IMR-90 (cell line): Measurements from ENCODE around the gene AMN. TPM values are rescaled to one million over a fixed set of nuclear protein-coding genes. Genes with fewer than 3 reads are reported as not detected.

ENCODE experiments used
- ATAC-seq: fragments of 200-7000 bp; cut with Tn5 transposase; 2 replicates; pipeline ENCODE4 v1.9.1; 2020; ENCODE audit warnings: low read depth, mild to moderate bottlenecking, moderate library complexity
- BruUV-seq: library from RNA; stranded (reverse); fragments of 400-500 nt; replicated peaks from 2 replicates; lab custom pipeline; 2021; lab: Mats Ljungman, UMichigan
- CTCF ChIA-PET: fragments of 300-600 bp; formaldehyde crosslinking; extraction: SDS; loops from one replicate; lab custom pipeline; 2021; ENCODE audit warnings: antibody characterized with exemption; lab: Yijun Ruan, JAX
- POLR2A ChIA-PET: fragments of 300-600 bp; sonication (Branson Sonifier 250); formaldehyde crosslinking; loops from one replicate; lab custom pipeline; 2022; ENCODE audit warnings: antibody characterized with exemption; ENCODE audit not compliant: unreplicated experiment; lab: Charles Lee
- DNase-seq: peaks from one replicate; pipeline ENCODE4 v3.0.0; 2013
- H2AFZ ChIP-seq: replicated peaks from 2 replicates; pipeline ENCODE3; 2013; ENCODE audit warnings: low read length, mild to moderate bottlenecking; ENCODE audit not compliant: poor library complexity
- H2AK5ac ChIP-seq: 2 replicates; pipeline ENCODE4 v1.6.1; 2013; ENCODE audit warnings: low read depth, low read length, inconsistent platforms
- H2AK9ac ChIP-seq: replicated peaks from 2 replicates; pipeline ENCODE3; 2013; ENCODE audit warnings: mild to moderate bottlenecking, low read depth, low read length, moderate library complexity; ENCODE audit not compliant: poor library complexity
- H2BK120ac ChIP-seq: 2 replicates; pipeline ENCODE4 v1.6.1; 2013; ENCODE audit warnings: low read depth, low read length, inconsistent platforms
- H2BK15ac ChIP-seq: 3 replicates; pipeline ENCODE4 v1.6.1; 2013; ENCODE audit warnings: low read depth, low read length, inconsistent platforms
- H2BK20ac ChIP-seq: 2 replicates; pipeline ENCODE4 v1.6.1; 2013; ENCODE audit warnings: low read depth, mild to moderate bottlenecking, inconsistent platforms, low read length, moderate library complexity
- H2BK5ac ChIP-seq: 2 replicates; pipeline ENCODE4 v1.6.1; 2013; ENCODE audit warnings: mild to moderate bottlenecking, low read depth, low read length, inconsistent platforms; ENCODE audit not compliant: poor library complexity, severe bottlenecking
- H3K14ac ChIP-seq: replicated peaks from 2 replicates; pipeline ENCODE4 v1.6.1; 2013; ENCODE audit warnings: low read depth, low read length, inconsistent platforms
- H3K18ac ChIP-seq: 2 replicates; pipeline ENCODE4 v1.6.1; 2013; ENCODE audit warnings: low read depth, low read length, control low read depth
- H3K23ac ChIP-seq: 2 replicates; pipeline ENCODE4 v1.6.1; 2013; ENCODE audit warnings: low read depth, low read length, inconsistent platforms
- H3K27ac ChIP-seq: 2 replicates; pipeline ENCODE4 v1.5.1; 2013; ENCODE audit warnings: mild to moderate bottlenecking, control low read depth, low read length; ENCODE audit not compliant: insufficient read depth
- H3K27me3 ChIP-seq: 2 replicates; pipeline ENCODE4 v1.6.1; 2013; ENCODE audit warnings: low read length; ENCODE audit not compliant: control insufficient read depth, insufficient read depth
- H3K36me3 ChIP-seq: 2 replicates; pipeline ENCODE4 v1.6.1; 2013; ENCODE audit warnings: low read length, mixed read lengths; ENCODE audit not compliant: control insufficient read depth, insufficient read depth
- H3K4ac ChIP-seq: 2 replicates; pipeline ENCODE4 v1.6.1; 2013; ENCODE audit warnings: low read depth, low read length, inconsistent platforms
- H3K4me1 ChIP-seq: 2 replicates; pipeline ENCODE4 v1.6.1; 2013; ENCODE audit warnings: low read length, mixed read lengths; ENCODE audit not compliant: control insufficient read depth, insufficient read depth
- H3K4me2 ChIP-seq: 2 replicates; pipeline ENCODE4 v1.6.1; 2013; ENCODE audit warnings: low read depth, mild to moderate bottlenecking, control low read depth, low read length, moderate library complexity
- H3K4me3 ChIP-seq: 2 replicates; pipeline ENCODE4 v1.5.1; 2013; ENCODE audit warnings: low read depth, mild to moderate bottlenecking, control low read depth, low read length, moderate library complexity; ENCODE audit not compliant: insufficient read depth
- H3K56ac ChIP-seq: 2 replicates; pipeline ENCODE4 v1.6.1; 2013; ENCODE audit warnings: low read length, inconsistent platforms; ENCODE audit not compliant: insufficient read depth; ENCODE audit errors: extremely low read depth
- H3K79me1 ChIP-seq, 2 experiments: 2 replicates each; pipeline ENCODE4 v1.6.1; 2013; ENCODE audit warnings: low read length in 2 of 2, inconsistent platforms in 1 of 2, low read depth in 1 of 2
- H3K9ac ChIP-seq: 2 replicates; pipeline ENCODE4 v1.6.1; 2013; ENCODE audit warnings: low read depth, low read length, control low read depth
- H3K9me1 ChIP-seq: 2 replicates; pipeline ENCODE4 v1.6.1; 2013; ENCODE audit warnings: low read length, inconsistent platforms; ENCODE audit not compliant: insufficient read depth
- H3K9me3 ChIP-seq: 2 replicates; pipeline ENCODE4 v1.6.1; 2013; ENCODE audit warnings: low read length; ENCODE audit not compliant: control insufficient read depth, insufficient read depth
- H4K20me1 ChIP-seq: 2 replicates; pipeline ENCODE4 v1.6.1; 2013; ENCODE audit warnings: low read length, inconsistent platforms; ENCODE audit not compliant: insufficient read depth
- H4K5ac ChIP-seq: 2 replicates; pipeline ENCODE4 v1.6.1; 2013; ENCODE audit warnings: mild to moderate bottlenecking, low read depth, low read length, control low read depth
- H4K8ac ChIP-seq, 2 experiments: 2 replicates each; pipeline ENCODE4 v1.6.1; 2013; ENCODE audit warnings: low read depth in 2 of 2, low read length in 2 of 2, control low read depth in 1 of 2, inconsistent platforms in 1 of 2
- H4K91ac ChIP-seq: 2 replicates; pipeline ENCODE4 v1.6.1; 2013; ENCODE audit warnings: low read depth, low read length, inconsistent platforms; ENCODE audit not compliant: insufficient read depth
- BHLHE40 ChIP-seq: fragments of 150-350 bp; IDR thresholded peaks from 2 replicates; pipeline ENCODE4 v1.6.1; 2016; ENCODE audit warnings: mild to moderate bottlenecking, low read depth, low read length
- CEBPB ChIP-seq: IDR thresholded peaks from 2 replicates; pipeline ENCODE4 v1.6.1; 2012; ENCODE audit warnings: low read depth, low read length, improper control_type of control experiment
- CHD1 ChIP-seq: IDR thresholded peaks from 2 replicates; pipeline ENCODE4 v1.6.1; 2012; ENCODE audit warnings: low read depth, low read length, improper control_type of control experiment
- ELK1 ChIP-seq: fragments of 150-350 bp; IDR thresholded peaks from 2 replicates; pipeline ENCODE4 v1.6.1; 2016; ENCODE audit warnings: low read depth, mild to moderate bottlenecking, low read length, moderate library complexity, borderline replicate concordance
- FOS ChIP-seq: fragments of 150-350 bp; IDR thresholded peaks from 2 replicates; pipeline ENCODE4 v1.6.1; 2016; ENCODE audit warnings: low read depth, low read length
- MXI1 ChIP-seq: IDR thresholded peaks from 2 replicates; pipeline ENCODE4 v1.6.1; 2012; ENCODE audit warnings: low read depth, mild to moderate bottlenecking, low read length, moderate library complexity, borderline replicate concordance
- NFE2L2 ChIP-seq: fragments of 150-350 bp; IDR thresholded peaks from 2 replicates; pipeline ENCODE4 v1.6.1; 2016; ENCODE audit warnings: low read depth, mild to moderate bottlenecking, low read length
- RAD21 ChIP-seq: IDR thresholded peaks from 2 replicates; pipeline ENCODE4 v1.6.1; 2012; ENCODE audit warnings: low read length, improper control_type of control experiment
- RCOR1 ChIP-seq: IDR thresholded peaks from 2 replicates; pipeline ENCODE4 v1.6.1; 2012; ENCODE audit warnings: mild to moderate bottlenecking, low read length, improper control_type of control experiment; ENCODE audit not compliant: insufficient replicate concordance
- RFX5 ChIP-seq: IDR thresholded peaks from 2 replicates; pipeline ENCODE4 v1.8.0; 2012; ENCODE audit warnings: low read depth, mild to moderate bottlenecking, low read length, moderate library complexity
- SMC3 ChIP-seq: fragments of 150-350 bp; IDR thresholded peaks from 2 replicates; pipeline ENCODE4 v1.6.1; 2016; ENCODE audit warnings: low read depth, mild to moderate bottlenecking, antibody characterized with exemption, low read length, moderate library complexity
- WGBS, 2 experiments: methylation state at CpG; one replicate each; pipeline versions ENCODE4 v1.1.5 to v1.1.7; 2013; ENCODE audit warnings: missing lambda C conversion rate in 2 of 2; ENCODE audit not compliant: insufficient read length in 1 of 2; ENCODE audit errors: extremely low coverage in 2 of 2; 5-methylcytosine and 5-hydroxymethylcytosine counted together
- dilution Hi-C: fragments of 300-500 bp; cut with HindIII; formaldehyde crosslinking; loops from one replicate; pipeline ENCODE4 v1.14.3; 2018; ENCODE audit warnings: low sequenced_read_pairs; ENCODE audit not compliant: unreplicated experiment
- in situ Hi-C: fragments of 300-500 bp; cut with MboI; formaldehyde crosslinking; loops from 3 replicates; pipeline ENCODE4 v1.14.3; 2019; ENCODE audit warnings: low sequenced_read_pairs, inconsistent platforms, mixed read lengths
- intact Hi-C: fragments of 100-400 bp; cut with micrococcal nuclease; formaldehyde crosslinking; loops from 2 replicates; pipeline ENCODE4 v1.10.0; 2022
- polyA plus RNA-seq, 3 experiments: library from polyadenylated mRNA; depleted of rRNA; stranded (reverse); fragments of >200 nt; gene quantifications; 2 replicates each; pipeline ENCODE4 v1.2.3, GENCODE V29; 2012; ENCODE audit warnings: low replicate concordance in 1 of 3
- total RNA-seq: library from RNA; depleted of rRNA; stranded (reverse); fragments of >200 nt; gene quantifications from 2 replicates; pipeline ENCODE4 v1.2.3, GENCODE V29; 2012

The AMN gene
- total and polyA plus RNA-seq, 2 of the 4 experiments (the other 2 are of a cell fraction): under 0.01 to 0.24 TPM

GRCh38 chr14:102902086-102902485, 20.4 kb upstream of the AMN start:
- H4K91ac ChIP-seq: no peak overlapping the region
- no peak overlapping the region for H3K4me3 ChIP-seq
- peaks cover 0 to 5% of the 10 kb centered on the region in 2 experiments; a peak in 1 of 4 replicates for H3K79me1 ChIP-seq
- H3K4ac ChIP-seq: no peak overlapping the region
- dilution Hi-C loops (no loop called here), intact Hi-C loops (no loop called here), in situ Hi-C loops (no loop called here)
- no peak for ATAC-seq
- H2BK120ac ChIP-seq: no peak overlapping the region
- no TSS peak for BruUV-seq
- H2BK20ac ChIP-seq: no peak overlapping the region
- H4K5ac ChIP-seq: no peak overlapping the region
- no peak overlapping the region for H3K18ac ChIP-seq
- DNase-seq: no peak
- H2AK5ac ChIP-seq: no peak overlapping the region
- no peak overlapping the region for H2AFZ ChIP-seq
- H3K23ac ChIP-seq: no peak overlapping the region
- POLR2A ChIA-PET: no interaction called here
- H3K27ac ChIP-seq: no peak overlapping the region
- no peak overlapping the region for H3K14ac ChIP-seq
- no peaks in the 10 kb centered on the region for H3K9me3 ChIP-seq
- H2AK9ac ChIP-seq: no peak overlapping the region
- no peaks in the 10 kb centered on the region for H3K27me3 ChIP-seq
- no peak overlapping the region for H3K56ac ChIP-seq
- no peak overlapping the region for H3K4me2 ChIP-seq
- peaks cover 2% of the 10 kb centered on the region for H3K9me1 ChIP-seq
- H4K20me1 ChIP-seq: no peaks in the 10 kb centered on the region
- H3K4me1 ChIP-seq: no peaks in the 10 kb centered on the region
- no peak overlapping the region for H2BK15ac ChIP-seq
- peaks cover 33% of the 10 kb centered on the region for H3K36me3 ChIP-seq
- CTCF ChIA-PET: no interaction called here
- H4K8ac ChIP-seq: no peak overlapping the region
- H3K9ac ChIP-seq: no peak overlapping the region
- H2BK5ac ChIP-seq: no peak overlapping the region
- no CpG with 5 or more reads among the region's 7 CpGs for WGBS, 2 experiments
- TF ChIP-seq MXI1 (no peak), RAD21 (no peak), BHLHE40 (no peak), FOS (no peak), CEBPB (no peak), RFX5 (no peak), CHD1 (no peak), NFE2L2 (no peak), RCOR1 (no peak), ELK1 (no peak), SMC3 (no peak)
